Measurements from ENCODE around the gene MGAT5.

The MGAT5 gene

GRCh38 chr2:134338208-134338607, 84.3 kb downstream of the MGAT5 start:
- no peak for DNase-seq

GRCh38 chr2:134341476-134341875, 87.6 kb downstream of the MGAT5 start:
- DNase-seq: no peak

GRCh38 chr2:134344954-134345697, 91.3 kb downstream of the MGAT5 start:
- DNase-seq: no peak

GRCh38 chr2:134346141-134346540, 92.3 kb downstream of the MGAT5 start:
- no peak for DNase-seq

GRCh38 chr2:134347756-134348155, 93.9 kb downstream of the MGAT5 start:
- no peak for DNase-seq

- no peak for DNase-seq
These were observed 94.4 kb downstream of the MGAT5 start for GRCh38 chr2:134348239-134348638.

GRCh38 chr2:134348760-134349159, 94.9 kb downstream of the MGAT5 start:
- no peak for DNase-seq

- DNase-seq: no peak
These were observed 97.1 kb downstream of the MGAT5 start for GRCh38 chr2:134351016-134351415.

- DNase-seq: no peak
These were observed 98.0 kb downstream of the MGAT5 start for GRCh38 chr2:134351899-134352298.

GRCh38 chr2:134352844-134353243, 99.0 kb downstream of the MGAT5 start:
- no peak for DNase-seq

- DNase-seq: no peak
These were observed 100.7 kb downstream of the MGAT5 start for GRCh38 chr2:134354611-134355010.

GRCh38 chr2:134357814-134358213, 103.9 kb downstream of the MGAT5 start:
- DNase-seq: no peak

GRCh38 chr2:134359367-134360081, 105.7 kb downstream of the MGAT5 start:
- no peak for DNase-seq

- no peak for DNase-seq
These were observed 107.0 kb downstream of the MGAT5 start for GRCh38 chr2:134360745-134361487.

GRCh38 chr2:134361648-134362047, 107.8 kb downstream of the MGAT5 start:
- DNase-seq: no peak

GRCh38 chr2:134362152-134362668, 108.3 kb downstream of the MGAT5 start:
- no peak for DNase-seq

GRCh38 chr2:134362740-134363139, 108.9 kb downstream of the MGAT5 start:
- DNase-seq: no peak

- DNase-seq: no peak
These were observed 111.5 kb downstream of the MGAT5 start for GRCh38 chr2:134365356-134365755.

GRCh38 chr2:134366359-134366758, 112.5 kb downstream of the MGAT5 start:
- DNase-seq: no peak

GRCh38 chr2:134367213-134367612, 113.3 kb downstream of the MGAT5 start:
- DNase-seq: no peak

- peak; percentile 30 for DNase-seq
These were observed 114.3 kb downstream of the MGAT5 start for GRCh38 chr2:134368009-134368817.

GRCh38 chr2:134369220-134369902, 115.5 kb downstream of the MGAT5 start:
- DNase-seq: no peak
